SK-N-SH (cell line): ENCODE results near the gene NRIP1. TPM values are rescaled to one million over a fixed set of nuclear protein-coding genes. Genes with fewer than 3 reads are reported as not detected.

Experiments used
- CTCF ChIA-PET: fragments of 300-600, 350-600 bp; formaldehyde crosslinking; extraction: SDS; loops from one replicate; lab custom pipeline; 2021; lab: Yijun Ruan, JAX
- POLR2A ChIA-PET: fragments of 350-600 bp; sonication (Branson Sonifier 250); formaldehyde crosslinking; extraction: SDS; loops from one replicate; lab custom pipeline; 2020; ENCODE audit warnings: antibody characterized with exemption, inconsistent platforms; lab: Yijun Ruan, JAX
- DNase-seq: peaks from one replicate; pipeline ENCODE4 v3.0.0; 2012
- H2AFZ ChIP-seq: fragments of 200-600 bp; sonication (generic); 2 replicates; pipeline ENCODE4 v1.8.1; 2016; ENCODE audit warnings: antibody characterized with exemption, mild to moderate bottlenecking, low read depth
- H3F3A ChIP-seq: fragments of 200-600 bp; sonication (generic); replicated peaks from 2 replicates; pipeline ENCODE3; 2016; ENCODE audit warnings: antibody characterized with exemption, mild to moderate bottlenecking; ENCODE audit not compliant: insufficient read depth
- H3K27ac ChIP-seq, 2 experiments: fragments of 200-500 bp in 1 of 2; fragments of 200-600 bp in 1 of 2; sonication (Bioruptor generic) in 1 of 2; sonication (generic), shearing (Covaris generic) in 1 of 2; 2 replicates each; pipeline versions ENCODE4 v1.5.1 to v1.6.1; 2014 to 2016; ENCODE audit warnings: low read depth in 2 of 2, inconsistent platforms in 1 of 2, low read length in 1 of 2, mild to moderate bottlenecking in 1 of 2, mixed read lengths in 1 of 2
- H3K27me3 ChIP-seq: fragments of 200-600 bp; sonication (generic), shearing (Covaris generic); 2 replicates; pipeline ENCODE4 v1.6.1; 2016; ENCODE audit warnings: mixed run types; ENCODE audit not compliant: insufficient read depth
- H3K36me3 ChIP-seq, 2 experiments: fragments of 200-500 bp in 1 of 2; fragments of 200-600 bp in 1 of 2; sonication (Bioruptor generic) in 1 of 2; sonication (generic) in 1 of 2; replicated peaks in 1 of 2; 2 replicates each; pipeline versions ENCODE3 to v1.5.1; 2014 to 2016; ENCODE audit warnings: low read length in 1 of 2, mild to moderate bottlenecking in 1 of 2; ENCODE audit not compliant: insufficient read depth in 2 of 2, control insufficient read depth in 1 of 2
- H3K4me1 ChIP-seq, 2 experiments: fragments of 200-500 bp in 1 of 2; fragments of 200-600 bp in 1 of 2; sonication (Bioruptor generic) in 1 of 2; sonication (generic), shearing (Covaris generic) in 1 of 2; 2 replicates each; pipeline versions ENCODE4 v1.5.1 to v1.6.1; 2014 to 2016; ENCODE audit warnings: low read depth in 1 of 2, low read length in 1 of 2, mixed run types in 1 of 2; ENCODE audit not compliant: insufficient read depth in 2 of 2, control insufficient read depth in 1 of 2
- H3K4me2 ChIP-seq: fragments of 200-600 bp; sonication (generic), shearing (Covaris generic); 2 replicates; pipeline ENCODE4 v1.6.1; 2017; ENCODE audit warnings: mixed run types
- H3K4me3 ChIP-seq, 2 experiments: fragments of 200-500 bp in 1 of 2; fragments of 200-600 bp in 1 of 2; sonication (Bioruptor generic) in 1 of 2; sonication (generic), shearing (Covaris generic) in 1 of 2; 2 replicates each; pipeline versions ENCODE4 v1.5.1 to v1.8.1; 2014 to 2016; ENCODE audit warnings: low read depth in 2 of 2, inconsistent platforms in 1 of 2, low read length in 1 of 2, mild to moderate bottlenecking in 1 of 2, mixed read lengths in 1 of 2, moderate library complexity in 1 of 2
- H3K79me2 ChIP-seq: fragments of 200-600 bp; sonication (generic); 2 replicates; pipeline ENCODE4 v1.8.1; 2017; ENCODE audit warnings: mild to moderate bottlenecking; ENCODE audit not compliant: insufficient read depth
- H3K9ac ChIP-seq: fragments of 200-600 bp; sonication (generic); 2 replicates; pipeline ENCODE4 v1.6.1; 2017; ENCODE audit warnings: mixed run types
- H3K9me2 ChIP-seq: fragments of 200-600 bp; sonication (generic); 2 replicates; pipeline ENCODE4 v1.6.1; 2017; ENCODE audit warnings: mixed run types
- H3K9me3 ChIP-seq: fragments of 200-600 bp; sonication (generic); 2 replicates; pipeline ENCODE4 v1.6.1; 2017; ENCODE audit warnings: mixed run types, mild to moderate bottlenecking, moderate library complexity
- H4K20me1 ChIP-seq: fragments of 200-600 bp; sonication (generic); 2 replicates; pipeline ENCODE4 v1.6.1; 2017; ENCODE audit warnings: mild to moderate bottlenecking, mixed run types; ENCODE audit not compliant: insufficient read depth
- ELF1 ChIP-seq: IDR thresholded peaks from 2 replicates; pipeline ENCODE4 v1.4.0; 2012
- EZH2phosphoT487 ChIP-seq: fragments of 200-600 bp; sonication (generic); IDR thresholded peaks from 2 replicates; pipeline ENCODE4 v1.6.1; 2017; ENCODE audit warnings: low read depth, mixed run types, mild to moderate bottlenecking, antibody characterized with exemption, moderate library complexity, borderline replicate concordance
- FOXJ3 ChIP-seq: sonication (generic); formaldehyde crosslinking; IDR thresholded peaks from 2 replicates; pipeline ENCODE4 v1.5.1; 2020; ENCODE audit warnings: mild to moderate bottlenecking, missing genetic modification reagents
- FOXM1 ChIP-seq: IDR thresholded peaks from 2 replicates; pipeline ENCODE4 v1.4.0; 2012; ENCODE audit warnings: low read depth, mild to moderate bottlenecking
- IRF3 ChIP-seq: fragments of 150-350 bp; IDR thresholded peaks from 2 replicates; pipeline ENCODE4 v1.6.1; 2016; ENCODE audit warnings: mild to moderate bottlenecking, low read depth, low read length
- JUND ChIP-seq: IDR thresholded peaks from 2 replicates; pipeline ENCODE4 v1.4.0; 2012
- MAX ChIP-seq: IDR thresholded peaks from 2 replicates; pipeline ENCODE4 v1.4.0; 2012; ENCODE audit warnings: low read depth
- MXI1 ChIP-seq: IDR thresholded peaks from 2 replicates; pipeline ENCODE4 v1.6.1; 2012; ENCODE audit warnings: mild to moderate bottlenecking, low read depth, low read length, improper control_type of control experiment
- NFIC ChIP-seq: IDR thresholded peaks from 2 replicates; pipeline ENCODE4 v1.4.0; 2012; ENCODE audit warnings: borderline replicate concordance
- PBX3 ChIP-seq: IDR thresholded peaks from 2 replicates; pipeline ENCODE4; 2012
- RAD21 ChIP-seq: IDR thresholded peaks from 2 replicates; pipeline ENCODE4 v1.6.1; 2012; ENCODE audit warnings: mild to moderate bottlenecking, low read length
- REST ChIP-seq: IDR thresholded peaks from 2 replicates; pipeline ENCODE4 v1.6.1; 2012; ENCODE audit warnings: mild to moderate bottlenecking, low read depth, low read length, moderate library complexity
- RFX5 ChIP-seq: IDR thresholded peaks from 2 replicates; pipeline ENCODE4 v1.6.1; 2012; ENCODE audit warnings: mild to moderate bottlenecking, improper control_type of control experiment, low read length
- RXRA ChIP-seq: IDR thresholded peaks from 2 replicates; pipeline ENCODE4 v1.4.0; 2012; ENCODE audit warnings: low read depth, mild to moderate bottlenecking, borderline replicate concordance
- SMC3 ChIP-seq: IDR thresholded peaks from 2 replicates; pipeline ENCODE4 v1.6.1; 2012; ENCODE audit warnings: low read depth, low read length, improper control_type of control experiment
- TAF1 ChIP-seq: IDR thresholded peaks from 2 replicates; pipeline ENCODE4 v1.6.1; 2012; ENCODE audit warnings: low read depth, mild to moderate bottlenecking, low read length, moderate library complexity, borderline replicate concordance
- TCF12 ChIP-seq: IDR thresholded peaks from 2 replicates; pipeline ENCODE4 v1.4.0; 2012
- USF1 ChIP-seq: IDR thresholded peaks from 2 replicates; pipeline ENCODE4 v1.4.0; 2012; ENCODE audit warnings: low read depth, borderline replicate concordance
- YY1 ChIP-seq: IDR thresholded peaks from 2 replicates; pipeline ENCODE4 v1.4.0; 2012; ENCODE audit warnings: low read depth, mild to moderate bottlenecking
- ZBTB33 ChIP-seq: IDR thresholded peaks from 2 replicates; pipeline ENCODE4 v1.4.0; 2012; ENCODE audit warnings: low read depth, borderline replicate concordance
- WGBS: methylation state at CpG from one replicate; pipeline ENCODE4 v1.1.6; 2017; ENCODE audit warnings: low lambda C conversion rate; 5-methylcytosine and 5-hydroxymethylcytosine counted together
- polyA plus RNA-seq, 3 experiments: library from polyadenylated mRNA; depleted of rRNA; stranded (reverse); fragments of >200 nt; gene quantifications; 2 replicates each; pipeline ENCODE4 v1.2.3, GENCODE V29; 2012

NRIP1 gene
- polyA plus RNA-seq, 1 of the 3 experiments (the other 2 are of a cell fraction): 0.02 TPM

- no peak for TF ChIP-seq ZBTB33
- TF ChIP-seq IRF3: no peak
- no peak for TF ChIP-seq RXRA
- TF ChIP-seq MXI1: no peak
- TF ChIP-seq ELF1: no peak
- TF ChIP-seq NFIC: no peak
- TF ChIP-seq FOXJ3: no peak
- no peak for TF ChIP-seq TAF1
Measured at GRCh38 chr21:15001113-15001512, 63.7 kb downstream of the NRIP1 start (continued).

GRCh38 chr21:15000081-15000480 is 64.7 kb downstream of the NRIP1 start:
- no peak overlapping the region for H3K4me2 ChIP-seq

More at GRCh38 chr21:15000081-15000480, 64.7 kb downstream of the NRIP1 start:
- Histone ChIP-seq H3K27ac (no peak overlapping the region), H3K4me1 (peaks cover 0 to 2% of the 10 kb centered on the region in 2 experiments; a peak in 1 of 4 replicates), H3K9ac (no peak overlapping the region), H4K20me1 (no peaks in the 10 kb centered on the region), H3K36me3 (no peaks in the 10 kb centered on the region), H3K79me2 (no peaks in the 10 kb centered on the region), H3K9me3 (no peaks in the 10 kb centered on the region), H3K9me2 (no peaks in the 10 kb centered on the region), H3K27me3 (no peaks in the 10 kb centered on the region), H3K4me3 (no peak overlapping the region), H3F3A (peaks cover 5% of the 10 kb centered on the region), H2AFZ (no peak overlapping the region)
- POLR2A ChIA-PET: no interaction called here
- no peak for TF ChIP-seq SMC3
- TF ChIP-seq RAD21: no peak
- no peak for TF ChIP-seq TCF12
- TF ChIP-seq JUND: no peak
- no peak for TF ChIP-seq REST
- no peak for TF ChIP-seq FOXM1
- TF ChIP-seq MAX: no peak
- no peak for TF ChIP-seq YY1
- no peak for TF ChIP-seq RFX5
- TF ChIP-seq RXRA: no peak
- no peak for TF ChIP-seq NFIC
- TF ChIP-seq FOXJ3: no peak
- TF ChIP-seq IRF3: no peak
- no peak for TF ChIP-seq EZH2phosphoT487
- no peak for TF ChIP-seq USF1
- TF ChIP-seq PBX3: no peak
- DNase-seq: no peak
- CTCF ChIA-PET: no interaction called here
- 10% methylated on average over 1 of the region's 1 CpG for WGBS
